PFSK-1 (cell line): Measurements from ENCODE around the gene DPP6.

Experiments
- FOXP2 ChIP-seq: optimal IDR thresholded peaks from 2 replicates; pipeline ENCODE3; 2011; ENCODE audit warnings: borderline replicate concordance, control low read depth, inconsistent platforms; ENCODE audit not compliant: insufficient read depth; ENCODE audit errors: extremely low read length, extremely low read depth
- POLR2AphosphoS5 ChIP-seq: IDR thresholded peaks from 2 replicates; pipeline ENCODE4 v1.6.1; 2012; ENCODE audit warnings: low read depth, mild to moderate bottlenecking, control low read depth, low read length, moderate library complexity
- SIN3A ChIP-seq: IDR thresholded peaks from 2 replicates; pipeline ENCODE4 v1.6.1; 2012; ENCODE audit warnings: mild to moderate bottlenecking, low read length, moderate library complexity, borderline replicate concordance; ENCODE audit not compliant: insufficient read depth
- TAF1 ChIP-seq: IDR thresholded peaks from 2 replicates; pipeline ENCODE4 v1.6.1; 2012; ENCODE audit warnings: low read length, control low read depth, borderline replicate concordance; ENCODE audit not compliant: insufficient read depth
- TF ChIP-seq, protein P1 (sequence below), 2 experiments: IDR thresholded peaks; 2 replicates each; pipeline versions ENCODE4 v1.6.1 to v1.8.0; 2011 to 2012; ENCODE audit warnings: low read depth in 2 of 2, low read length in 2 of 2, control low read depth in 1 of 2, inconsistent platforms in 1 of 2, mild to moderate bottlenecking in 1 of 2, moderate library complexity in 1 of 2; ENCODE audit not compliant: insufficient read depth in 1 of 2

DNA sequence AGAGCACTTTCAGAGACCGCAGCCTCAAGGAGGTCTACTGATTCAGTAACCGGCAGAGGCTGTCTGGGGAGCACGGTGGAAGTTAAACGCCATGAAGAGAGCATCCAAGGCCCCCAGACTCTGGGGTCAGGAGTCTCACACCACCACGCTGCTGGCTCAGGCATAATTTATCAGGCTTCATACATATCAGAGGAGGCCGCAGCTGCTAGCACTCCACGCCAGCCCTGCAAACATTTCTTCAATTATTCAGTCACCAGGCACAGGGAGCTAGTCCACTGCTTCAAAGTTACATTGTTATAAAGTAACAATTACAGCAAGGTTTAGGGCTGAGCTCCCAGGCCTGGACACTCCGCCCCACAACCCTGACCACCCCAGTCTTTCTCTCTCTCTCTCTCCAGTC, 852.9 kb downstream of the DPP6 start:
- TF ChIP-seq SIN3A (no peak), FOXP2 (no peak), POLR2AphosphoS5 (no peak), TAF1 (no peak)
- TF ChIP-seq, protein P1, sequence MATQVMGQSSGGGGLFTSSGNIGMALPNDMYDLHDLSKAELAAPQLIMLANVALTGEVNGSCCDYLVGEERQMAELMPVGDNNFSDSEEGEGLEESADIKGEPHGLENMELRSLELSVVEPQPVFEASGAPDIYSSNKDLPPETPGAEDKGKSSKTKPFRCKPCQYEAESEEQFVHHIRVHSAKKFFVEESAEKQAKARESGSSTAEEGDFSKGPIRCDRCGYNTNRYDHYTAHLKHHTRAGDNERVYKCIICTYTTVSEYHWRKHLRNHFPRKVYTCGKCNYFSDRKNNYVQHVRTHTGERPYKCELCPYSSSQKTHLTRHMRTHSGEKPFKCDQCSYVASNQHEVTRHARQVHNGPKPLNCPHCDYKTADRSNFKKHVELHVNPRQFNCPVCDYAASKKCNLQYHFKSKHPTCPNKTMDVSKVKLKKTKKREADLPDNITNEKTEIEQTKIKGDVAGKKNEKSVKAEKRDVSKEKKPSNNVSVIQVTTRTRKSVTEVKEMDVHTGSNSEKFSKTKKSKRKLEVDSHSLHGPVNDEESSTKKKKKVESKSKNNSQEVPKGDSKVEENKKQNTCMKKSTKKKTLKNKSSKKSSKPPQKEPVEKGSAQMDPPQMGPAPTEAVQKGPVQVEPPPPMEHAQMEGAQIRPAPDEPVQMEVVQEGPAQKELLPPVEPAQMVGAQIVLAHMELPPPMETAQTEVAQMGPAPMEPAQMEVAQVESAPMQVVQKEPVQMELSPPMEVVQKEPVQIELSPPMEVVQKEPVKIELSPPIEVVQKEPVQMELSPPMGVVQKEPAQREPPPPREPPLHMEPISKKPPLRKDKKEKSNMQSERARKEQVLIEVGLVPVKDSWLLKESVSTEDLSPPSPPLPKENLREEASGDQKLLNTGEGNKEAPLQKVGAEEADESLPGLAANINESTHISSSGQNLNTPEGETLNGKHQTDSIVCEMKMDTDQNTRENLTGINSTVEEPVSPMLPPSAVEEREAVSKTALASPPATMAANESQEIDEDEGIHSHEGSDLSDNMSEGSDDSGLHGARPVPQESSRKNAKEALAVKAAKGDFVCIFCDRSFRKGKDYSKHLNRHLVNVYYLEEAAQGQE (IDR thresholded peaks at IDR 0.05; ENCODE audit: insufficient read depth in 1 of 2, low read depth in 2 of 2, low read length in 2 of 2), result no peak
